GM18867 (cell line): ENCODE measurements around the gene STOX2.
"Not testable (repeated sequence)": the region's sequence is repeated elsewhere in the genome, so short reads cannot be mapped to it uniquely, and the experiment has no call there.

Source experiments
- ATAC-seq: cut with Tn5 transposase; IDR thresholded peaks from one replicate; pipeline ENCODE4 v1.9.1; 2021; ENCODE audit warnings: mild to moderate bottlenecking, moderate library complexity; ENCODE audit not compliant: unreplicated experiment

The STOX2 gene

GRCh38 chr4:184016759-184017668 lies 111.9 kb downstream of the STOX2 start:
- ATAC-seq = no peak

- no peak for ATAC-seq
Observed at GRCh38 chr4:184019076-184019475, 114.0 kb downstream of the STOX2 start.

DNA sequence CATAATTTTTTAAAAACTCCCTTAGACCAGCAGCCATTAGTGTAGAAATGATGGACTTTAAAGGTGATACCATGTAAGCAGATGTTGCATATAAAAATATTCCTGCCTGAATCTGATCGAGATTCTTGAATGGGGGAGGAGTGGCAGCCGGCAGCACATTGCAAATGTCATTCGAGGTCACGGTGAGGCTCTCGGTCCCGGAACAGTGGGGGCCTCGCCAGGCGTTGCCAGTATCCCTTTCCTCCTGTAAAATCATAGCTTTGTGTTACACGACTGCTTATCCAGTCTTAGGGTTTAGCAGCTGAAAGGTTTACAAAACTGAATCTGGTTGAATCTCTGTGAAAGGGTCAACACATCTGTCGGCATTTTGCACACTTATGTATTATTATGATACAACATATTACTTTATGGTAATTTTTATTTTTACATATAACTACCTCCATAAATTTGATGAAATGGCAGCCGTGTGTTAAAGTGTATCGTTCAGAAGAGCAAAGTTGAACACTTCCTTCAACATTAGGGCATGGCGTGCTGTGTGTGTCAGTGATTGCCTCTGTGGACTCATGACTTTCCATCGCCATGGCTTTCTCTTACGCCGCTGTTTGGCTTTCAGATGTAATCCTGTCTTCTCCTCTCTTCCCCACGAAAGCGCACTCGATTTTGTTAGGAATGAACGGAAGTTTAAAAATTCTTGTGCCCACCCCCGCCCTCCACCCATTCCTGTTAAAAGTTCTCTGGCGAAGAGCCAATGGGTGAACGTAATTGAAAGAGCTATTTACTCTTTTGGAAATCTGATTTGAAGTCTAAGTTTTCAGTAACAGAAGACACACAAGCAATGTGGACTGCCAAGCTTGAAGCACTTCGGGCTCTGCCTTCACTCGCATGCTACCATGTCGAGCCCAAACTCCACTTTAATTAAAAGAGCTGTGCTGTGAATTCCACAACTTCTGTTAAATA lies 114.8 kb downstream of the STOX2 start:
- no peak for ATAC-seq

DNA sequence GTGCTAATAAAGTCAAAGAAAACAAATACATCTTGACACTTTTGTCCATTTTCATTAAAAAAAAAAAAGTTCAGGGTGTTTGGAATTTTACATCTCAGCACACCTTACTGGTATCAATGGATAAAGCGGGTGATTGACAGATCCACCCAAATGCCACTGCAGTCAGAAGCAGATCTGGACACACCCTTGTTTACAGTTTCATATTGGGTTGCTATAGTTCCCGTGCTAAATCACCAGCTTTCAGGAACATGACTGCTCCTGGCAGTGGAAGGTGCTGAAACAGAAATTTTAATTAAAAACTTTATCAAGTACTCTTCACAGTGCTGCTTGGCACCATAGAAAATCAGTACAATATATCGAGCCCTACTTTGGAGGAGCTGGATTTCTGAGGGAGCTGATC lies 116.3 kb downstream of the STOX2 start:
- no peak for ATAC-seq

GRCh38 chr4:184022679-184023383 lies 117.7 kb downstream of the STOX2 start:
- no peak for ATAC-seq

DNA sequence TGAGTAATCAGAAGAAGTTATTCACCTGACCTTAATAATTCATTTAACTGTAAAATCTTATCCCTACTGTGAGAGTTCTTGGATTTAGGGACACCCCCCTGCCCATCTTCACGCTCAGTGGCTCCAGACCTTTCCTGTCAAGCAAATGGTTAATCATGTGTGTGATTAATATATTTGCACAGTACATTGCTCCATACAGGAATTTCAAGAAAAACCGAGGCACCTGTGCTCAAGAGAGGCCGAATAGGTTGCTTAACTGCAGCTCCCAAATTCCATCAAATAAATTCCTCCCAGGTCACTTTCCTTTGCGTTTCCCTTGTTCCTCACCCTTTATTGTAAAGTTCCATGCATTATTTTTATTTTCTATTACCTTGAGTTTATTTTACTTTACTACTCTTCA lies 119.5 kb downstream of the STOX2 start:
- no peak for ATAC-seq

DNA sequence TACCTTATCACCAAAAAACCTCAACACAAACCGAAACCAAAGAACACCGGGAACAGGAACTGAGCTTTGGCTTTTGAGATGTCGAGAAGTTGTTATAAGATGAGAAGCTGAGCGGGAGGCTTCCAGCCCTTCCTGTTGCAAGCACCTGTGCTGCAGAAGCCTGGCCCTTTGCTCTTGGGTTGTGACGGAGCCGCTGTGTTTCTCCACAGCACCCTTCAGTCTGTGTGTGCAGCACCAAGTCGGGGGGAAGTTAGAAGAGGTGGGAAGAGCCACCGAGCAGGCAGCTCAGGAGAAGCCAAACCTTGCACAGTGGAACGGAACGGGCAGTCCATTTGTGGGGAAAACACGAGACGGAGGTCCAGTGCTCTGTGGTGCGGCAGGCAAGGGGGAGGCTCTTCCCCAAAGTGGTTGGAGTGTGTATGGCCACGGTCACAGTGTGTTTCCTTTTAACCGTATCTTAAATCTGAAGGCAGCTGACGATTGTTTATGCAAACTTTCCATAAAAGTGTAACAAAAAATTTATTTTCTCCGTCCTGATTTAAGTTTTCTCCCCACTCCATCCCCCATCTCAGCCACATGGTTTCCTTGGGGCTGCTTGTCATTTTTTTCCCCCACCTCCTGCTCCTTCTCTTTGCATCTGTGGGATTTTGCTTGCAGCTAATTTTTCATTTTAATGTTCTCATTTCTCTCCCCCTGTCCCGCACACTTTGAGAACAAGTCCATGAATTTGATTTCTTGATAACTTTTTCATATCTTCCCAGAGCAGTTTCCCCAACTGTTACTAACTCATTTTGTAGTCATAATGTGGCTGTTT lies 123.7 kb downstream of the STOX2 start:
- no peak for ATAC-seq

- no peak for ATAC-seq
Observed at GRCh38 chr4:184030036-184030435, 124.9 kb downstream of the STOX2 start.

- ATAC-seq = no peak
Observed at GRCh38 chr4:184030764-184031163, 125.7 kb downstream of the STOX2 start.

DNA sequence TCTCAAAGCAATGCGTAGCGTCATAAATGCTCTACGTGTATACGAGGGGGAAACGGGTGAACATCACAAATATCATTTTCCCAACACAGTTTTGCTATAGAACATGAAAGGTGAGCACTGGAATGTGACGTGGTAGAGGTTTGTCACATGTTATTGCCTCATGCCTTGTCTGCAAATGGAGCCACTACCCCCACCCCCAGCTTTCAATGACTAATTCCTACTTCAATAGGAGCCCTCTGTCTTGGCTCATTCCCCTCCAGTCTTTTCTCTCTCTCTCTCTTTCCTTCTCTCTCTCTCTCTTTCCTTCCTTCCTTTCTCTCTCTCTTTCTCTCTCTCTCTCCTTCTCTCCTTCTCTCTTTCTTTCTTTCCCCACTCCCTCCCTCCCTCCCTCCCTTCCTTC lies 127.0 kb downstream of the STOX2 start:
- no peak for ATAC-seq

- no peak for ATAC-seq
Observed at GRCh38 chr4:184039963-184040383, 134.9 kb downstream of the STOX2 start.

DNA sequence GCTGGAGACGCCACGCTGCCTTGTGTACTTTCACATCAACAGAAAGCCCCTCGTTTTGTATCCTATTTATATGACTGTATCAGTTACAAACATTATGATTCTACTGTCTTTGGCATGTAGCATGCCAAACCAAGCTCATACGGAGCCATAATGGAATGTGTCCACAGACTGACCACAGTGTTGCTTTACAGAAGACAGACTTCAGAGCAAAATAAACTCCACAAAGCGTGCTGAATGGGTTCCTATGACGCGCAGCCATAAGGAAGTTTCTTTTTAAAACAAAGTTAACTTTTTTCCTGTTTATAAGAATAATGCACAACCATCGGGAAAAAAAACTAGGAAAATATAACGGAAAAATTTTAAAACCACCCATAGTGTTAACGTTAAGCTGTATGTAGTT lies 136.0 kb downstream of the STOX2 start:
- no peak for ATAC-seq

DNA sequence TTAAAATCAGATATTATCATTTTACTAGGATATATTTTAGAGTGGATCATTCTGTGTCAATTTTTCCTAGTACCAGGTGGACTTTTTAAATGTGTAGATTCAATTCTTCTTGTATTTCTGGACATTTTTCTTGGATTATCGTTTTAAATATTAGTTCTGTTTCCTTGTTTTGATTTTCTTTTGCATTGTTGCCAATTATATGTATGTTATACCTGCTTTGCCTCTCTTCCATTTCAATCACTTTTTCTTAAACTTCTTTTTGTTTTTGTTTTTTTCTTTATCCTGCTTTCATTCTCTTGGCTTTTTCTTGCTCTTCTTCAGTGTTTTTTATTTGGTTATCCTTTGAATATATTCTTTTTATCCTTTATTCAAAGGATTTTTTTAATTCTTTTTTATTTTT lies 141.0 kb downstream of the STOX2 start:
- ATAC-seq = no peak

DNA sequence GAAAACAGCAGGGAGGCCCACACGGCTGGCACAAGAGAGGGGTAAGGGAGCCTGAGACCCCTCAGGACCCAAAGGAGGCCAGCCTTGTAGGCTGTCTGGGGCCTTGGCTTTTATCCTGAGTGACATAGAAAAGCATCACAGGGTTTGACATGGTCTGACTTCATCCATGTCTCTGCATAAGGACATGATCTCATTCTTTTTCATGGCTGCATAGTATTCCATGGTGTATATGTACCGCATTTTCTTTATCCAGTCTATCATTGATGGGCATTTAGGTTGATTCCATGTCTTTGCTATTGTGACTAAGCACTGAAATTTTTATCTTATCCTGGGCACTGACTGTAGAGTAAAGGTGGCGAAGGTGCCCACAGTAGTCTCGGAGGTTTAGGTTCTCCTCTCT lies 146.2 kb downstream of the STOX2 start:
- ATAC-seq = not testable (repeated sequence)

GRCh38 chr4:184052616-184053015 lies 147.5 kb downstream of the STOX2 start:
- ATAC-seq = no peak

DNA sequence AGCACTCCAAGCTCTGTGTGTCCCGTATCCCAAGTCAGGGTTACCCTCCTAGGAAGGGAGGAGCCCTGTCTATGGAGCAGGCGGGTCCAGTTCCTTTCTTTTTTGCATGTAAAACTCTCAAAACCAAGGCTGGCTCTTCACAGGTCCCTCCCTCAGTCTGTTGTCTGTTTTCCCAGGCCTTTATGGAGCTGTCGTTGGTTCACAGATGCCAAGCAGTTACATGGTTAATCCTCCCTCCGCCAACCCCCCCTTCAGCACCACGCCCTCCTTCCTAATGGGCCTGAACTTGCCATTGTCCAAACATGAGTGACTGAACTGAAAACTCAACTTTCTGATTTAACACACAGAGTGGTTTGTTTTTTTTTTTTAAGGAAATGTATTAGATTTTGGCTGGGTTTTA lies 148.3 kb downstream of the STOX2 start:
- no peak for ATAC-seq

DNA sequence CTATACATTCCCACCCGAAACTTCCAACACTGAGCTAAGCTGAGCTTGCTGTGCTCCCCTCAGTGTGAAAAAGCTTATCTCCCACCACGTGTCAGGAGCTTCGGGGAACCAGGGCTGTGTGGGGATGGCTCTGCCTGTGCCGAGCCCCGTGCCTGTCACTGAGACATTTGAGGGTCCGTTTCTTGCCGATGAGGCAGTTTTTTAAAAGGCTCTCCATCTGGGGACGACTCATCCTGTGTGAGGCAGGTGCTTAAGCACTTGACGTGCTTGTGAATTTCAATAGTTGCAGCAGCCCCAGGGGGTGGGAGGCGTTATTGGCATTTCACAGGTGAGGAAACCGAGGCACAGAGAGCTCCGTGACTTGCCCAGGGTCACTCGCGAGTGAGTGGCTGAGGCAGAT lies 151.8 kb downstream of the STOX2 start:
- no peak for ATAC-seq

GRCh38 chr4:184058026-184058425 lies 152.9 kb downstream of the STOX2 start:
- ATAC-seq = no peak

- no peak for ATAC-seq
Observed at GRCh38 chr4:184059099-184059498, 154.0 kb downstream of the STOX2 start.

DNA sequence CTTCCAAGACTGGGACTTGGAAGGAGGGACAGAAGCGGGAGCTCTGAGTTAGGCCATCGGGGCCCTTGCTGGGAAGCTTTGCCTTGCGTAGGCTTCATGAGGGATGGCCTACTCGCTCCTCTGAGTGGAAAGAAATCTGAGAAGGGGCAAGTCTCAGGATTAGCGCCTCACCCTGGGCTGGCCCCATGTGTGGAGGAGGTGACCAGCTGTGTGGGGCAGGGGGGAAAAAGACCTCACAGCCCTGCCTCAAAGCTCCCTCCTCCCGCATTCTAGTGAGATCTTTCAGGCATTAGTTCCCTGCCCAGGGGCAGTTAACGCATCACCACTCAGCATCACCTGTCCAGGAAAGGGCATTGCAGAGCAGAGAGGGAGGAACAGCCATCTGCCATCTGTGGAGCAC lies 156.5 kb downstream of the STOX2 start:
- no peak for ATAC-seq
